DLD1 (cell line): ENCODE measurements around the gene ISOC1.

Experiments used
- in situ Hi-C: cut with HindIII; loops from 2 replicates; pipeline ENCODE4 v1.10.0; 2017; ENCODE audit warnings: low sequenced_read_pairs

ISOC1 gene

GRCh38 chr5:129124608-129125007, 30.1 kb downstream of the ISOC1 start:
- in situ Hi-C loops, result no loop called here

- in situ Hi-C loops, result no loop called here
Observed at GRCh38 chr5:129125819-129126218, 31.3 kb downstream of the ISOC1 start.

GRCh38 chr5:129133553-129133952, 39.0 kb downstream of the ISOC1 start:
- in situ Hi-C loops, result no loop called here

- in situ Hi-C loops, result no loop called here
Observed at GRCh38 chr5:129135633-129136032, 41.1 kb downstream of the ISOC1 start.

GRCh38 chr5:129137637-129138036, 43.1 kb downstream of the ISOC1 start:
- in situ Hi-C loops, result no loop called here

- in situ Hi-C loops, result no loop called here
Observed at GRCh38 chr5:129141078-129141477, 46.5 kb downstream of the ISOC1 start.

- in situ Hi-C loops, result no loop called here
Observed at GRCh38 chr5:129141696-129142095, 47.1 kb downstream of the ISOC1 start.

GRCh38 chr5:129155876-129156275, 61.3 kb downstream of the ISOC1 start:
- in situ Hi-C loops, result no loop called here

- in situ Hi-C loops, result no loop called here
Observed at GRCh38 chr5:129161830-129162229, 67.3 kb downstream of the ISOC1 start.
